ENCODE data around the gene NVL. TPM values are rescaled to one million over a fixed set of nuclear protein-coding genes. Genes with fewer than 3 reads are reported as not detected.

NVL gene
- total RNA-seq, 1 experiment from 2014 or later, result 21.9 TPM

GRCh38 chr1:224216382-224216781, 113.6 kb downstream of the NVL start:
- CTCF ChIA-PET, result no interaction called here
- Histone ChIP-seq H4K20me1 (ENCODE audit: insufficient read depth) (no peaks in the 10 kb centered on the region), H3K9ac (ENCODE audit: low read length) (no peak overlapping the region), H3K4me2 (ENCODE audit: low read length) (no peak overlapping the region), H3K4me1 (ENCODE audit: control insufficient read depth in 1 of 2, insufficient read depth in 2 of 2, low read length in 2 of 2) (peaks cover 0 to 9% of the 10 kb centered on the region in 2 experiments; a peak in 2 of 4 replicates), H2AFZ (ENCODE audit: low read depth, low read length, poor library complexity, severe bottlenecking) (no peak overlapping the region), H3K27ac (ENCODE audit: low read depth, low read length) (no peak overlapping the region), H3K27me3 (ENCODE audit: insufficient read depth, low read length) (no peaks in the 10 kb centered on the region), H3K36me3 (ENCODE audit: control insufficient read depth in 1 of 2, insufficient read depth in 2 of 2, low read length in 2 of 2) (no peaks in the 10 kb centered on the region), H3K4me3 (replicated peaks in 1 of 2; ENCODE audit: low read depth in 1 of 2, low read length in 2 of 2) (no peak overlapping the region), H3K79me2 (ENCODE audit: insufficient read depth, low read length) (no peaks in the 10 kb centered on the region), H3K9me2 (ENCODE audit: insufficient read depth) (no peaks in the 10 kb centered on the region), H3K9me3 (ENCODE audit: control insufficient read depth in 1 of 2, insufficient read depth in 1 of 2, low read depth in 1 of 2, low read length in 2 of 2) (no peaks in the 10 kb centered on the region)
- no peak for ATAC-seq
- intact Hi-C loops (cut with micrococcal nuclease), result no loop called here
- RAD21 ChIA-PET (ENCODE audit: low non-redundant PET in 1 of 2, low total read pairs in 2 of 2, uncharacterized antibody in 2 of 2, unreplicated experiment in 2 of 2), result no interaction called here
- POLR2A ChIA-PET, result no interaction called here
- TF ChIP-seq RAD21 (IDR thresholded peaks at IDR 0.05; ENCODE audit: low read depth) (no peak), EZH2phosphoT487 (IDR thresholded peaks at IDR 0.05; ENCODE audit: borderline replicate concordance) (no peak), ZFX (IDR thresholded peaks at IDR 0.05) (no peak), SRF (IDR thresholded peaks at IDR 0.05; ENCODE audit: low read depth) (no peak), POLR2AphosphoS5 (IDR thresholded peaks at IDR 0.05; ENCODE audit: low read depth, low read length) (no peak), TCF7L2 (IDR thresholded peaks at IDR 0.05; ENCODE audit: borderline replicate concordance, extremely low read depth, insufficient read depth, insufficient read length) (no peak), FOSL1 (IDR thresholded peaks at IDR 0.05; ENCODE audit: low read depth) (no peak), SIN3A (IDR thresholded peaks at IDR 0.05; ENCODE audit: low read depth) (no peak), EGR1 (IDR thresholded peaks at IDR 0.05; ENCODE audit: low read depth) (no peak), CEBPB (IDR thresholded peaks at IDR 0.05; ENCODE audit: low read depth) (no peak), POLR2A (IDR thresholded peaks at IDR 0.05; ENCODE audit: borderline replicate concordance, extremely low read depth, insufficient read depth, insufficient read length) (no peak)
- TF ChIP-seq, protein P1, sequence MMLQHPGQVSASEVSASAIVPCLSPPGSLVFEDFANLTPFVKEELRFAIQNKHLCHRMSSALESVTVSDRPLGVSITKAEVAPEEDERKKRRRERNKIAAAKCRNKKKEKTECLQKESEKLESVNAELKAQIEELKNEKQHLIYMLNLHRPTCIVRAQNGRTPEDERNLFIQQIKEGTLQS (IDR thresholded peaks at IDR 0.05), result no peak
- BruUV-seq (replicated peaks), result no TSS peak
- no peak for DNase-seq (ENCODE audit: low read depth, low spot score)

- H3K4me3 ChIP-seq (replicated peaks in 1 of 2; ENCODE audit: low read depth in 1 of 2, low read length in 2 of 2), result no peak overlapping the region
- H3K27me3 ChIP-seq (ENCODE audit: insufficient read depth, low read length), result no peaks in the 10 kb centered on the region
- H3K27ac ChIP-seq (ENCODE audit: low read depth, low read length), result no peak overlapping the region
- no peaks in the 10 kb centered on the region for H3K36me3 ChIP-seq (ENCODE audit: control insufficient read depth in 1 of 2, insufficient read depth in 2 of 2, low read length in 2 of 2)
- BruUV-seq (replicated peaks), result no TSS peak
- intact Hi-C loops (cut with micrococcal nuclease), result no loop called here
- H3K4me2 ChIP-seq (ENCODE audit: low read length), result no peak overlapping the region
- H3K79me2 ChIP-seq (ENCODE audit: insufficient read depth, low read length), result no peaks in the 10 kb centered on the region
- no peaks in the 10 kb centered on the region for H3K9me3 ChIP-seq (ENCODE audit: control insufficient read depth in 1 of 2, insufficient read depth in 1 of 2, low read depth in 1 of 2, low read length in 2 of 2)
- RAD21 ChIA-PET (ENCODE audit: low non-redundant PET in 1 of 2, low total read pairs in 2 of 2, uncharacterized antibody in 2 of 2, unreplicated experiment in 2 of 2), result no interaction called here
- H2AFZ ChIP-seq (ENCODE audit: low read depth, low read length, poor library complexity, severe bottlenecking), result no peak overlapping the region
- no peak overlapping the region for H3K9ac ChIP-seq (ENCODE audit: low read length)
- DNase-seq (ENCODE audit: low read depth, low spot score) (no peak), ATAC-seq (no peak)
- CTCF ChIA-PET, result no interaction called here
- POLR2A ChIA-PET, result no interaction called here
- no peaks in the 10 kb centered on the region for H3K9me2 ChIP-seq (ENCODE audit: insufficient read depth)
- H4K20me1 ChIP-seq (ENCODE audit: insufficient read depth), result no peaks in the 10 kb centered on the region
- H3K4me1 ChIP-seq (ENCODE audit: control insufficient read depth in 1 of 2, insufficient read depth in 2 of 2, low read length in 2 of 2), result peaks cover 0 to 9% of the 10 kb centered on the region in 2 experiments; a peak in 2 of 4 replicates
- TF ChIP-seq JUND (IDR thresholded peaks at IDR 0.05) (no peak), YY1 (IDR thresholded peaks at IDR 0.05; ENCODE audit: extremely low read depth, insufficient replicate concordance, low read depth, low read length) (no peak), EGR1 (IDR thresholded peaks at IDR 0.05; ENCODE audit: low read depth) (no peak), TCF7L2 (IDR thresholded peaks at IDR 0.05; ENCODE audit: borderline replicate concordance, extremely low read depth, insufficient read depth, insufficient read length) (no peak)
- TF ChIP-seq, protein P2, sequence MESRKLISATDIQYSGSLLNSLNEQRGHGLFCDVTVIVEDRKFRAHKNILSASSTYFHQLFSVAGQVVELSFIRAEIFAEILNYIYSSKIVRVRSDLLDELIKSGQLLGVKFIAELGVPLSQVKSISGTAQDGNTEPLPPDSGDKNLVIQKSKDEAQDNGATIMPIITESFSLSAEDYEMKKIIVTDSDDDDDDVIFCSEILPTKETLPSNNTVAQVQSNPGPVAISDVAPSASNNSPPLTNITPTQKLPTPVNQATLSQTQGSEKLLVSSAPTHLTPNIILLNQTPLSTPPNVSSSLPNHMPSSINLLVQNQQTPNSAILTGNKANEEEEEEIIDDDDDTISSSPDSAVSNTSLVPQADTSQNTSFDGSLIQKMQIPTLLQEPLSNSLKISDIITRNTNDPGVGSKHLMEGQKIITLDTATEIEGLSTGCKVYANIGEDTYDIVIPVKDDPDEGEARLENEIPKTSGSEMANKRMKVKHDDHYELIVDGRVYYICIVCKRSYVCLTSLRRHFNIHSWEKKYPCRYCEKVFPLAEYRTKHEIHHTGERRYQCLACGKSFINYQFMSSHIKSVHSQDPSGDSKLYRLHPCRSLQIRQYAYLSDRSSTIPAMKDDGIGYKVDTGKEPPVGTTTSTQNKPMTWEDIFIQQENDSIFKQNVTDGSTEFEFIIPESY (IDR thresholded peaks at IDR 0.05; ENCODE audit: extremely low read depth, insufficient replicate concordance, low read length), result no peak
- TF ChIP-seq, protein P1 (IDR thresholded peaks at IDR 0.05), result no peak
These were observed 116.4 kb downstream of the NVL start for GRCh38 chr1:224213438-224214119.

Data from HCT116 (cell line).